ENCODE data around the gene IGFL2. TPM values are rescaled to one million over a fixed set of nuclear protein-coding genes. Genes with fewer than 3 reads are reported as not detected.
A peak's percentile ranks its signal among the peaks of the same experiment; 100 is the strongest.

IGFL2 gene
- total RNA-seq, 1 donor from 2014 or later = 9.8 TPM

DNA sequence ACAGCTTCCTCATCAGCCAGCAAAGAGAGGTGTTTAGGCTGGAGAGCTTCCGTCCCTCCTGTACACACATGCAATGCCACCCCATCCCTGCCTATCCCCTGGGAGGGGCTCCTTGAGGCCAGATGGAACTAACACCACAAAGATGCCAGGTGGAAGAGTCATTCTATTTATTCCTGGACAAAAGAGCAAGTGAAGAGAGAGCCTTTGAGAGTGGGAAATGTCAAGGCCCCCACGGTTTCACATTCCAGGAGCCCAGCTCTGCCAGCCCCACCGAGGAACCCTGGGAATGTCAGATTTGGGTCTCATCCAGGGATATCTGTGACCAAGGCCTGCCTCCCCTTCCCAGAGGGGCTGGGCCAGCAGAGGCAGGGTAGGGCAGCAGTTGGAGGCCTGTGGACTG is 50.7 kb downstream of the IGFL2 start:
- H3K4me1 ChIP-seq (ENCODE audit: insufficient read depth, low read length) = peaks cover 5% of the 10 kb centered on the region
- peaks cover 4% of the 10 kb centered on the region for H3K9me3 ChIP-seq (ENCODE audit: insufficient read depth, low read depth, low read length)
- no peaks in the 10 kb centered on the region for H4K20me1 ChIP-seq (ENCODE audit: insufficient read depth, low read length)
- Mint-ChIP-seq H3K4me3 (ENCODE audit: unreplicated experiment) (peak overlapping the region; percentile 30), H3K4me1 (ENCODE audit: low read depth, unreplicated experiment) (peaks cover 36% of the 10 kb centered on the region), H3K9me3 (ENCODE audit: unreplicated experiment) (peaks cover 17% of the 10 kb centered on the region), H3K27ac (ENCODE audit: unreplicated experiment) (no peak overlapping the region), H3K36me3 (ENCODE audit: low read depth, unreplicated experiment) (peaks cover 7% of the 10 kb centered on the region), H3K27me3 (ENCODE audit: low read depth, unreplicated experiment) (peaks cover 16% of the 10 kb centered on the region)
- no peaks in the 10 kb centered on the region for H3K36me3 ChIP-seq (ENCODE audit: insufficient read depth, low read length)
- H3K4me3 ChIP-seq (ENCODE audit: insufficient read depth, low read depth, low read length) = no peak overlapping the region
- FAIRE-seq (no peak), DNase-seq (ENCODE audit: low read depth) (peak; percentile 21)
- H3K4me2 ChIP-seq (ENCODE audit: low read length) = no peak overlapping the region
- H3K79me2 ChIP-seq (ENCODE audit: insufficient read depth, low read length) = no peaks in the 10 kb centered on the region
- TF ChIP-seq, protein P1, sequence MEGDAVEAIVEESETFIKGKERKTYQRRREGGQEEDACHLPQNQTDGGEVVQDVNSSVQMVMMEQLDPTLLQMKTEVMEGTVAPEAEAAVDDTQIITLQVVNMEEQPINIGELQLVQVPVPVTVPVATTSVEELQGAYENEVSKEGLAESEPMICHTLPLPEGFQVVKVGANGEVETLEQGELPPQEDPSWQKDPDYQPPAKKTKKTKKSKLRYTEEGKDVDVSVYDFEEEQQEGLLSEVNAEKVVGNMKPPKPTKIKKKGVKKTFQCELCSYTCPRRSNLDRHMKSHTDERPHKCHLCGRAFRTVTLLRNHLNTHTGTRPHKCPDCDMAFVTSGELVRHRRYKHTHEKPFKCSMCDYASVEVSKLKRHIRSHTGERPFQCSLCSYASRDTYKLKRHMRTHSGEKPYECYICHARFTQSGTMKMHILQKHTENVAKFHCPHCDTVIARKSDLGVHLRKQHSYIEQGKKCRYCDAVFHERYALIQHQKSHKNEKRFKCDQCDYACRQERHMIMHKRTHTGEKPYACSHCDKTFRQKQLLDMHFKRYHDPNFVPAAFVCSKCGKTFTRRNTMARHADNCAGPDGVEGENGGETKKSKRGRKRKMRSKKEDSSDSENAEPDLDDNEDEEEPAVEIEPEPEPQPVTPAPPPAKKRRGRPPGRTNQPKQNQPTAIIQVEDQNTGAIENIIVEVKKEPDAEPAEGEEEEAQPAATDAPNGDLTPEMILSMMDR (IDR thresholded peaks at IDR 0.05; ENCODE audit: insufficient read depth, low read depth, low read length) = no peak
- no peak for TF ChIP-seq EZH2 (IDR thresholded peaks at IDR 0.05; ENCODE audit: insufficient read depth, low read length)
- no peak overlapping the region for H2AFZ ChIP-seq (ENCODE audit: low read depth, low read length)
- peaks cover 33% of the 10 kb centered on the region for H3K27me3 ChIP-seq (ENCODE audit: insufficient read depth, low read length)
- H3K27ac ChIP-seq (ENCODE audit: low read depth, low read length) = no peak overlapping the region
- H3K9ac ChIP-seq (ENCODE audit: low read length) = no peak overlapping the region

DNA sequence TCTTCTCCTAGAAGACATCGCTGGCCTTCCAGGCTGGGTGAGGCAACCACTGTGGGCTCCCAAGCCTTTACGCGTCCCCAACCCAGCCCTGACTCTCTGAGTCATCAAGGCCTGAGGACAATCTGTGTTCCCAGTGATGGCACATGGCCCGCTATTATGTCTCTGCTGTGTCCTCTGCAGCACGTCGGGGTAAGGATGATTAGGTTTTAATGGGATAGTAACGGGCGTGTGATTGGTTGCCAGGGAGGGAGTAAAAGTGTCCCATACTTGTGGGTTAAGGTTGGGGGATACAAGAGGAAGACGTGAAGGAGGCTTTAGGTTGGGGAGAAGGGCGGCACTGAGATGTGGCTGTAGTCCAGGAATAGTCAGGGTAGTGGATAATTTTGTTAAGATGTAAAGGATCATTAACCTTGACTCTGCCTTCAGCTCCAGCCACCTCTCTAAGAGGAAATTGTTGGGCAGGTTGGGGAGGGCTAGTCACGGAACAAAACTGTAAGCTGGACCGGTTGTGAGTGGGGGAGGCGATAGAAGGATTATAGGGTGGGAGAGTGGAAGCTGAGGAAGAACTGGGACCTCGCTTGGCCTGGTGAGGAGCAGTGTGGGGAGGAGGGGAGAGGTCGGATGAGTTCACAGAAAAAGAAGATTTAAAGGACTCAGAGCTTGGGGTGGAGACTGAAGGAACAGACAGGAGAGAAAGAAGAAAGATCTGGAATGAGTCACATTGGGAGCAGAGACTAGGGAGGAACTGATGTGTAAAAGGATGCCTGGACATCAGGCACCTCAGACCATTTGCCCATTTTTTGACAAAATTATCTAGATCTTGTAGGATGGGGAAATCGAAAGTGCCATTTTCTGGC is 53.6 kb downstream of the IGFL2 start:
- H3K4me1 Mint-ChIP-seq (ENCODE audit: low read depth, unreplicated experiment) = peaks cover 48% of the 10 kb centered on the region
- Histone ChIP-seq H3K27ac (ENCODE audit: low read depth, low read length) (no peak overlapping the region), H3K4me2 (ENCODE audit: low read length) (no peak overlapping the region), H3K79me2 (ENCODE audit: insufficient read depth, low read length) (no peaks in the 10 kb centered on the region), H3K9ac (ENCODE audit: low read length) (no peak overlapping the region), H3K27me3 (ENCODE audit: insufficient read depth, low read length) (peaks cover 26% of the 10 kb centered on the region), H3K4me1 (ENCODE audit: insufficient read depth, low read length) (no peaks in the 10 kb centered on the region), H2AFZ (ENCODE audit: low read depth, low read length) (no peak overlapping the region), H4K20me1 (ENCODE audit: insufficient read depth, low read length) (no peaks in the 10 kb centered on the region), H3K9me3 (ENCODE audit: insufficient read depth, low read depth, low read length) (peaks cover 11% of the 10 kb centered on the region), H3K4me3 (ENCODE audit: insufficient read depth, low read depth, low read length) (no peak overlapping the region), H3K36me3 (ENCODE audit: insufficient read depth, low read length) (no peaks in the 10 kb centered on the region)
- peak overlapping the region; percentile 21 for H3K27ac Mint-ChIP-seq (ENCODE audit: unreplicated experiment)
- H3K27me3 Mint-ChIP-seq (ENCODE audit: low read depth, unreplicated experiment) = peaks cover 7% of the 10 kb centered on the region
- DNase-seq (ENCODE audit: low read depth) (no peak), FAIRE-seq (no peak)
- H3K9me3 Mint-ChIP-seq (ENCODE audit: unreplicated experiment) = peaks cover 16% of the 10 kb centered on the region
- peaks cover 11% of the 10 kb centered on the region for H3K36me3 Mint-ChIP-seq (ENCODE audit: low read depth, unreplicated experiment)
- TF ChIP-seq EZH2 (IDR thresholded peaks at IDR 0.05; ENCODE audit: insufficient read depth, low read length) = no peak
- TF ChIP-seq, protein P1 (IDR thresholded peaks at IDR 0.05; ENCODE audit: insufficient read depth, low read depth, low read length) = no peak
- H3K4me3 Mint-ChIP-seq (ENCODE audit: unreplicated experiment) = no peak overlapping the region

DNA sequence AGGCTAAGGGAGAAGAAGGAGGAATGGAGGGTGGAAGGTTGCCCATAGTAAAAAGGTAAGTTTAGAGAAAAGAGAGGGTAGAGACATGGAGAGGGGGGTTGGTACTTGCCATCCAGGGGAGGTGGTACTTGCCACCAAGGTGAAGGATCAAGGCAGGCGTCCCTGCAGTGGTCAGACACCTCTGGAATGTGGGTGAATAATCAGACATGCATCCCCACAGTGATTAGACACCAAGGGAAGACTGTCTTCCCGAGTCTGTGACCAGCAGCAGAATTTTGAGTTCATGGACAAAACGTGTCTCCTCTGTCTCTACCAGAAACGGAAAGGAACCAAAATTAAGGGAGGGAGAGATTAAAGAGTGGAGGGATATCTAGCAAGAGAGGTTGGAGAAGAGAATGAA is 54.4 kb downstream of the IGFL2 start:
- no peaks in the 10 kb centered on the region for H4K20me1 ChIP-seq (ENCODE audit: insufficient read depth, low read length)
- Mint-ChIP-seq H3K4me3 (ENCODE audit: unreplicated experiment) (no peak overlapping the region), H3K9me3 (ENCODE audit: unreplicated experiment) (peaks cover 16% of the 10 kb centered on the region), H3K36me3 (ENCODE audit: low read depth, unreplicated experiment) (peaks cover 11% of the 10 kb centered on the region), H3K4me1 (ENCODE audit: low read depth, unreplicated experiment) (peaks cover 45% of the 10 kb centered on the region), H3K27ac (ENCODE audit: unreplicated experiment) (peak overlapping the region; percentile 54), H3K27me3 (ENCODE audit: low read depth, unreplicated experiment) (peaks cover 4% of the 10 kb centered on the region)
- H3K9ac ChIP-seq (ENCODE audit: low read length) = no peak overlapping the region
- no peak overlapping the region for H3K4me2 ChIP-seq (ENCODE audit: low read length)
- no peaks in the 10 kb centered on the region for H3K36me3 ChIP-seq (ENCODE audit: insufficient read depth, low read length)
- H3K4me1 ChIP-seq (ENCODE audit: insufficient read depth, low read length) = no peaks in the 10 kb centered on the region
- DNase-seq (ENCODE audit: low read depth) = no peak
- FAIRE-seq = no peak
- H3K4me3 ChIP-seq (ENCODE audit: insufficient read depth, low read depth, low read length) = no peak overlapping the region
- no peak overlapping the region for H3K27ac ChIP-seq (ENCODE audit: low read depth, low read length)
- H3K27me3 ChIP-seq (ENCODE audit: insufficient read depth, low read length) = peaks cover 24% of the 10 kb centered on the region
- no peak for TF ChIP-seq EZH2 (IDR thresholded peaks at IDR 0.05; ENCODE audit: insufficient read depth, low read length)
- TF ChIP-seq, protein P1 (IDR thresholded peaks at IDR 0.05; ENCODE audit: insufficient read depth, low read depth, low read length) = no peak
- H2AFZ ChIP-seq (ENCODE audit: low read depth, low read length) = no peak overlapping the region
- H3K79me2 ChIP-seq (ENCODE audit: insufficient read depth, low read length) = no peaks in the 10 kb centered on the region
- peaks cover 11% of the 10 kb centered on the region for H3K9me3 ChIP-seq (ENCODE audit: insufficient read depth, low read depth, low read length)

Measured in astrocyte (in vitro differentiated cells and primary cell).